Ammon's horn (tissue), 1 donor: ENCODE results near the gene CPVL.
"Not testable (repeated sequence)": the region's sequence is repeated elsewhere in the genome, so short reads cannot be mapped to it uniquely, and the experiment has no call there.

ENCODE experiments used
- DNase-seq: peaks from one replicate; pipeline ENCODE4 v3.0.0-alpha.2; 2016; ENCODE audit warnings: low spot score

Gene CPVL

DNA sequence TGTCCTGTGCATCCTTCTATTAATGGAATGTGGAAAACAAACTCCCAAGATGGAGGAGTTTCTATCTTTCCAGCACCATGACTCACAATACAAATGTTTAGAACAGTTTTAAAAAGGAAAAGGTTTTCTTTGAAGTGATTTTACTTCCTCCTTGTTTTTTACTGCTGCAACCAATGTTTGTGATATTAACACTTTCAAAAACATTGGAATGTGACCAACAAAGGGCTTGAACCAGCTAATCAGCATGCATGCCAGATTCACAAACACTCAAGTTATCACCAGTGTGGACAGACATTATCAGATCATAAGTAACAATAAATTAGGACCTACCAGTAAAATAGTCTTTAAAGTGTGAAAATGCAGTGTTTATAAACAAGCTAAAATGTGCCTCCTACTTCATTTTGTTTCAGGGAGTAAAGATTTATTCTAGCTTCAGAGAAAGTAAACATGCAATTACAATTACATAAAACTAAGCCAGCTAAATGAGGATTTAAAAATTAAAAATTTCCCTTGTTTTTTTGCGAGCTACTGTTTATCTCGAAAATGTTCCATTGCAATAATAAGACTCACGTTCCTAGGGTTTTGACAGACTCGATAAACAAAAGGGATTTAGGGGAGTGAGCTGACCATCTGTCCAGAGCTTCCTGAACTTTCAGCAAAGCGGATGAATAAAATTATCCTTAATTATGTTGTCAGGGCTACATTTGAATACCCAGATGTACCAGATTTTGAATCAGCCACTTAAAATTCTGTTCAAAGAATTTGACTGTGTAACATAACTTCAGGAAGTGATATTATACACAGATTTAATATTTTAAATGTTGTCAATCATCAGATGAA lies 29.8 kb downstream of the CPVL start:
- DNase-seq = no peak

DNA sequence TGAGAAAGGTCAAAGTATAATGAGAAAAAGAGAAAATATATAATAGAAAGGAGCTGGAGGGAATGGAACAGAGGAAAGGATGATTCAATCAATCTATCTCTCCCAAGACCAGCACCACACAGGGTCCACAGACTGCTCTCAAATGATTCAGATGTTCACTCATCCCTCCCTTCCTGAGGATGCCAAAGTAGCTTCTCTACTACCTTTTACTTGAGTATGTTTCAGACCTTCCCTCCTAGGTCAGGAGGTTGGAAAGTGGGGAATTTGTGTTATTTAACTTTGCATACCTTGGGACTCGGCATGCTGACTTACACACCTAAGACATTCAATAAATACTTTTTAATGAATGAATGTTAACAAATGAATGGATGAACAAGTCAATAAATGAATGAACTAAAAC lies 30.6 kb downstream of the CPVL start:
- DNase-seq = no peak

DNA sequence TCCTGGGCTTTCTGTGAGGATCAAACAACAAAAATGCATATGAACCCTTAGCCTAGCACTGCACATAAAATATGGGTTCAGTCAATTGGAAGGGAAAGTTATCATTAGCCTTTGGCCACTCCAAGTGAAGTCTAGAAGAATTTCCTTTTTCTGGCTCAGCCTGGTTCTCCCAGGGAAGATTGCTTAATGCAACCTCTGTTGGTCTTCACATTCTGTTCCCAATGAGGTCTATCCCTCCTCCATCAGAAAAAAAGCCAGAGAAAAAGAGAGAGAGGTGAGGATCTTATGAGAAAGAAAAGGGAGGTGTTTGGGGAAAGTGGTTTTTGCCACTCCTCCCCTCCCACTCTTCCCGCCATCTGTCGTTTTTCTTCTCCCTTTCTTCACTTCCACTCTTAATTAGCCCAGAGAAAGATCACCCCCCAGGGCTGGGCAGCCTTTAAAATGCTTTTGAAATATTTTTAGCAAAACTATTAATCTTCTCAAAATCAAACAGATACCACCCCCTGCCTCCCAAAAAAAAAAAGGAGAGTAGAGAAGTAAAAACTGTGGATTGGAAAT lies 31.1 kb downstream of the CPVL start:
- no peak for DNase-seq

DNA sequence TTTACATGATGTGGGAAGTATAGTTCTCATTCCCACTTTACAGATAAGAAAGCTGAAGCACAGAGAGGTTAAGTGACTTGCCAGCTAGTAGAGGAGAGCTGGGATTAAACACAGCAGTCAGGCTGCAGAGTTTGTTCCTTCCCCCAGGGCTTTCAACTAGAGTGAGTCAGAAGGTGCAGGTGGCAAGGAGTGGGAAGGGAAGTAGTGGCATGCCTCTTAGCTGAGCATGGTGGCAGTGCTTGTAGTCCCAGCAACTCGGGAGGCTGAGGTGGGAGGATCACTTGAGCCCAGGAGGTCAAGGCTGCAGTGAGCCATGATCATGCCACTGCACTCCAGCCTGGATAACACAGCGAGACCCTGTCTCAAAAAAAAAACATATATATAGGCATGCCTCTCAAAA lies 32.1 kb downstream of the CPVL start:
- DNase-seq = not testable (repeated sequence)

DNA sequence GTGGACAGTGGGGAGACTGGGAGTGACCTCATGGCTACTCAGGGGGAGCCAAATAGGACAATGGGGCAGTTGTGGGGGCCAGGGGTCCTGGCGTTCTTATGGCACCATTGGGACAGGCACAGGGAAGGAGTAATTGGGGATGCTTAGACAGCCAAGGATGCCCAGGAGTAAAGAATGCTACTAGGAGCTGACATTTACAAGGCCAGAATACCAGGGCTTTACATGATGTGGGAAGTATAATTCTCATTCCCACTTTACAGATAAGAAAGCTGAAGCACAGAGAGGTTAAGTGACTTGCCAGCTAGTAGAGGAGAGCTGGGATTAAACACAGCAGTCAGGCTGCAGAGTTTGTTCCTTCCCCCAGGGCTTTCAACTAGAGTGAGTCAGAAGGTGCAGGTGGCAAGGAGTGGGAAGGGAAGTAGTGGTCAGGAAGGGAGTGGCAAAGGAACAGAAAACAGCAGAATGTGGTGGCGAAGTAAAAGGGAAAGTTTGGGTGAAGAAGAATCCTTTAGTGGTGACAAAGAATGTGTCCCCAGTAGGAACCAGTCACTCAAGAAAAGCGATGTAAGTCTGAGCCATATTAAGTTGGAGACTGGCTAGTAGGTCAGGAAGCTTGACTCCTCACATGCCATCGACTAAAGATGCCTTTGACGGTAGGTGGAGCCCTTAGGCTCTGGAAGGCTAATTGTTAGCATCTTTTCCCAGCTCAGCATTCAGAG lies 32.8 kb downstream of the CPVL start:
- DNase-seq = peak; percentile 22

DNA sequence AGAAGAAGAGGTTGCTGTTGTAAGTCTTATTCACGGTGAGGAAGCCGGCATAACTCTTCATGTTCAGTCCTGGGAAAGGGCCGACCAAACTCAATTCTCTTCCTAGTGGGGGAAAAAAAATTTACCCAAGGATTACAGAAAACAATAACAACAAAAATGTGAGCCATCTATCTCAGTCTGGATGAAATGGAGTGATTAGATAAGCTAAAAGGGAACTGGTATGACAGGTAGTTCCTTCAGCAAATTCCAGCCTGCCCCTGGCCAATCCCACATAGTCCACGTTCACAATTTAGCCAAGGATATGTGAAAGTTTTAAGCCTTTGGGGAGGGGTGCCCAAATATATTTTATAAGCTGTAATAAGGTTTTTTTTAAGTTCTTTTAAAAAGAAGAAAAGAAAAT lies 33.6 kb downstream of the CPVL start:
- no peak for DNase-seq

DNA sequence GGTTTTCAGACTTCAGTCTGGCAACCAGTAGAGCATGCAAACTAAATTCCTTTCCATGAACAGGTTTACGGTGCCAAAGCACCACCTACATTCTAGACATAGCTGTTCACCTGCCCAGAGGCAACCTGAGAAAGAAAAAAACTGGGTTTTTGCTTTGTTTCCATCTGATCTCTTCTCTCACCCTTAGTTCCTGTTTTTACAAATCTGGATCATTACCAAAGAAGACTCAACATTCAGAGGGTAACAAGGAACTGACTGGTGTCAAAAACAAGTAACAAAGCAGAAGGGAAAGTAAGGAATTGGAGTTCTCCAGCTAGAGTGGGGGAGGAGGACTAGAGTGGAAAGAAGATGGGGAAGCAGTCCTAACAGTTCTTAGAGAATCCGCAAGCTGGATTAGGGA lies 36.4 kb downstream of the CPVL start:
- DNase-seq = peak; percentile 59

DNA sequence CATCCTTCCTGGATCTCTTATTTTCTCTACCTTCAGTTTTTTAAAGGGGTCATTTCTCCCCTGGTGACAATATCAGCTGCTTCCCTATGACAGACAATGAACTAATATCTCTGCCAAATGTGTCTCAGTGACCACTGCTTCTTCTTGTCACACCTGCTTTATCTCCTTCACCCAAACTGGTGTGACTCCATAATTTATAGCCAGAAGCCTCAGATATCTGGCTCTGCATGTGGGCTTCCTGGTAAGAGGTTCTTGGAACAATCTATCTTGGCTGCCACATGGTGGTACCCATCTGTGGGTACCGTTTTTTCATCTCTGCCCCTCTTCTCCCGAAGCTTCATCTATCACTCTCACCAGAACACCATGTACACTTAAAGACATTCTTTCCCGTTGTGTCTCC lies 37.0 kb downstream of the CPVL start:
- no peak for DNase-seq

DNA sequence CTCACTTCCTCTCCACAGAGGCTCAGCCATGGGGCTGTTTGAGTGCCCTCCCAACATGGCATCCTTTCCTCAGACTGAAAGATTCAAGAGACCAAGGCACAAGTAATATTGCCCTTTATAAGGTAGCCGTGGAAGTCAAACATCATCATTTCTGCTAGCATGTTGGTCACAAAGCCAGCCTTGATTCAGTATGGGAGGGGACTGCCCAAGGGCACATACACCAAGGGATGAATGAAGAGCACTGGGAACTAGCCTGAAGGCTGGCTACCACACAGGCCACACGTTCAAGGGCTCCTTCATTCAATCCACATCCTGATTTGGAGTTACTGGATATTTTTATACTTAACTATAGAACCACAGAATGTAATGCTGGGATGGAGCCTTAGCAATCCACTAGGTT lies 39.3 kb downstream of the CPVL start:
- DNase-seq = no peak

DNA sequence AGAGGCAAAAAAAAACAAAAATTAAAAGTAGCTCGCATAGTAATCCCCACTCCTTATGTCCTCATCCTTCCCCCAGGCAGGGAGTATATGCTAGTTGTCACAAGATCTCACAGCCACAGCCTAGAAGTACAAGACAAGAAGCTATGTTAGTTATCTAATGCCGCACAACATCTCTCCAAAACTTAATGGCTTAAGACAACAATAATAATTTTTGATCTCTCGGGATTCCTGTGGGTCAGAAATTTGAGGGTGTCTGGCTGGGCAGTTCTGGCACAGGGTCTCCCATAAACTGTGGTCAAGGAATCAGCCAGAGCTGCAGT lies 39.7 kb downstream of the CPVL start:
- no peak for DNase-seq

DNA sequence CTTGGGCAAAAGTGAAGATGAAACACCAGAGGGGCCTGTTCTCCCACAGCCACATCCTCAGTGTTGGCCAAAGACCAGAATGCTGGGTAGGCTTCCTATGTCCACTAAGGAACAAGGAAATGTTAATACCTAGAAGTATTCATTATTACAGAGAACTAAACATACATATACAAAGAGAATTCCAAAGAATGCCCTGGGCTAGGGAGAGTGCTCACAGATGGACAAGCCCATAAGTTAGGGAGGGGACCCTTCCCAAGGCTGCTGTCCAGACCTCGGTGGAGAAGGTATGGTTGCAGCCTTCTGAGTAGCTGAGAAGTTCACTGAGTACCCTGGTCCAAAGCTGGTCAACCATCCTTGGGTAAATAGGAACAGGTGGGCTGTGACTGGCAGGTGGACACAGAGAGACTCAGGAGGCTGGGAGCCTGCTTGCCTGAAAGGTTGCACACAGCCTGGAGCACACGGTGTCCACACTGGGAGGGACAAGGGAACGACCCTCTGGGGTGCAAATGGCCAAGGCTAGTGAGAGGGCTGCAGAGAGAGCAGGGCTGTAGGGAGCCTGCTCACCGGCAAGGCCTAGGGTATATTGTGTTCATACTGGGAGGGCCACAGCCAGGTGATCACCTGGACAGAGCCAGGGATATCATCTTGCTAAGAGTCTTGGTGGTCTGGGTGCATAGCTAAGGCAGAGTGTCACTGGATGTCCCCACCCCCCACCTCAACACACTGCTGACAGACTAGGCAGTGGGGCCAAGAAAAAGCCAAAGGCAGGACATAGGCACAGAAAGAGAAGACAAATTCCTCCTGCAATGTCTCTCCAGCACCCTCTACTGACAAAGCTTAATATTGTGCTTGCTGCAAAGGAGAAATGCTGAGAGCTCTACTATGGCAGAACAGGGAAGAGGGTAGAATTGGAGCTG lies 40.3 kb downstream of the CPVL start:
- peak; percentile 89 for DNase-seq

DNA sequence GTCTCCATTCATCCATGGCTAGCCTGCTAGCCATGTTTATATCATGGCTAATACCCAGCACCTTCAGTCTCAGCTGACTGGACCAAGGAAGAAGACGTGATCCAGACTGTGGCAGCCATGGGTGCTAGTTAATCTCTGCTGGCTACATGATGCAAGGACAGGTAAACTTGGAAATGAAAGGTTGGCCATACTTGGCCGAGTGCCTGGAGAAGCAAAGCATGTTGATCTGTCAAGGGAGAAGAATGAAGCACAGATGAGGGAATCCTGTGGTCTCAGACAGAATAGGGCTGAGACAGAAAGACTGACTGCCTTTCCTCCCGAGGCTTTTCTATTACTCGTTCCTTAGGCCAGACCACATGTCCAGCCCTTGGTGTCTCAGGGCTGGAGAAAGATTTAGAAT lies 41.1 kb downstream of the CPVL start:
- no peak for DNase-seq

DNA sequence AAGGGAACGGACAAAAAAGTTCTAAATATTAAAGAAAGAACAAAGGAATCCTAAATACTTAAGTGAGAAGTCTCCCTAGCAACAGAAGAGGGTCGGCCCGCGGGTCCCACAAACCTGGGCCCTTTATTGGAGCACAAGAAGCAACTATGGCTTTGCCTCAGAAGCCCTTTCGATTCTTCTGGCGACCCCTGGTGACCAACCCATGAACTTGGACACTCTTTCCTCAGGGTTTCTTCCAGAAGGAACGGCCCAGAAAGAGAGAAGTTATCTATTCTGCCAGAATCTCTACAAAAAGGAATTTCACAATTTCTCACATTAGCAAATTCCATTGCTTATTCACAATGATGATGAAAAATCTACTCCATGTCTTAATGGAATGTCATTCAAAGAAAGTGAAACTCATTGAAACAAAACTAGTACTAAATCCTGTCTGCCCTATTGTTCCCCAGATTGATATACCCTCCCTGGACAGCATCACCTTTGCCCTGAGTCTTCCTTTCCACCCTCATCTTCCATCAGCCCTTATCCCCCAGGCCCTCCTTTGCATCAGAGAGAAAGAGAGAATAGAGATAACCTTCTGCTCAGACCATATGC lies 43.7 kb downstream of the CPVL start:
- DNase-seq = peak; percentile 68

DNA sequence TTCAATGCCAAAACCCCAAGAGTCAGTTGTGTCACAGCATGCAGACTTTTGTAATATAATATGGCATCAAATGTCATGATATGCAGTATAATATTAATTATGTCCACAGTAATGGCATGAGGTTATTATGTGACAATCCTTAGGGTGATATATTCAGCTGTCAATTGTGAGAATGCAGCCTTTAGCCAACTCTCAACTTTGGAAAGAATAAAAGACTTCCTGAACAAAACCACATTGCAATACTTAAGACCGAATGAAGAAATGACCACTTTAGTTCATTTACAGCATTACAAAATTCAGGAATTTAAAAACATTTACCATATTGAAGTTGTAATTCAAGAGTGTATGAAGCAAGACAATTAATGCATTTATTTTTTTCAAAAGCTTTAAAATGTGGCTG lies 45.4 kb downstream of the CPVL start:
- DNase-seq = no peak

DNA sequence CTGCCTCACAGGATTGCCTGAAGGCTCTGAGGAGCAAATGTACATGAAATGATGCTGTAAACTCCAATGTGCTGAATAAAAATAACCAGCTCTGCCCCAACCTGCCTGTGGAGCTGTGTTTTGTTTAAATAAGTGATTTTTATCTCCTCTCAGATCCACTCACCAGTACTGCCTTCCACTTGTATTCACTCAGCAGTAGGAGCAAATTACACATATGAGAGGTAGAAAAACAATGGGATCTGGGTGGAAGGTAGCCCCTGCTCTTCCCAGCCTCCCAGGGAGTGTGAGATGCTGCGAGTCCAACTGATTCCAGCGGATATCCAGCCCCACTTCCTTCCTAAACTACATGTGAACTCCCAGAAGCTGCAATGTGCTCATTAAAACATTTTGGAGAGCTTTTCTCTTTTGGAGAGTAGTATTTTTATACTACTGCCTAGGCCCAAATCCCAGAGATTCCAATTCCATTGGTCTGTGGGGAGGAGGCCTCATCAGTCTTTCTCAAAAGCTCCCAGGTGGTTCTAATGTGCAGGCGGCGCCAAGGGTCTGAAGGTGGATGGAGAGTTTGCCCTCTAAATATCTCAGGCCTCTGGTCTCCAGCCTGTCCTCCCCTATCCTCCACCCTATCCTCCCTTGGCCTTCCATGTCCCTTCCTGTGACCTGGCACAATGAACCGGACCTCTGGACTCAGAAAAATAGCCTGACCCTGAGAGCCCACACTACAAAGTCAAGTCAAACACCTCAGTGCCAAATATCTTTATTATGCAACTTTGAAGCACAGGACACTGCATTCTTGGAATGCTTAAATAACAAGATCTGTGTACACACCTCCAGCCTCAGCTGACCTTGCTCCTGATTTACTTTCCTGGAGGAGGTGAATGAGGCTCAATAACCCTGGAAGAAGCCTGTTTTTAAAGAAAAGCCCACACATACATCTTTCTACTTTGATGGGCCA lies 46.2 kb downstream of the CPVL start:
- no peak for DNase-seq

DNA sequence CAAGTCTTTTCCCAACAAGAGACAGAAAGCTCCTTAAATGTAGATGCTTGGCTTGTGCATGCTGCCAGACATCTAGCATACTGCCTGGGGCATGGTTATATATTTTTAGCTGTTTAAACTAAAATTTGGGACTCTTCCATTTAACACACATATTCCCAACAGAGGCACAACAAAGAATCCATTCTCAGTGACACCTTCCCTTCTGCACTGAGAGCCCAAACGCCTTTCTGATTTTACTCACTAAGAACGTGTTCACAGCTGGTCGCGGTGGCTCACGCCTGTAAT lies 49.9 kb downstream of the CPVL start:
- DNase-seq = no peak

DNA sequence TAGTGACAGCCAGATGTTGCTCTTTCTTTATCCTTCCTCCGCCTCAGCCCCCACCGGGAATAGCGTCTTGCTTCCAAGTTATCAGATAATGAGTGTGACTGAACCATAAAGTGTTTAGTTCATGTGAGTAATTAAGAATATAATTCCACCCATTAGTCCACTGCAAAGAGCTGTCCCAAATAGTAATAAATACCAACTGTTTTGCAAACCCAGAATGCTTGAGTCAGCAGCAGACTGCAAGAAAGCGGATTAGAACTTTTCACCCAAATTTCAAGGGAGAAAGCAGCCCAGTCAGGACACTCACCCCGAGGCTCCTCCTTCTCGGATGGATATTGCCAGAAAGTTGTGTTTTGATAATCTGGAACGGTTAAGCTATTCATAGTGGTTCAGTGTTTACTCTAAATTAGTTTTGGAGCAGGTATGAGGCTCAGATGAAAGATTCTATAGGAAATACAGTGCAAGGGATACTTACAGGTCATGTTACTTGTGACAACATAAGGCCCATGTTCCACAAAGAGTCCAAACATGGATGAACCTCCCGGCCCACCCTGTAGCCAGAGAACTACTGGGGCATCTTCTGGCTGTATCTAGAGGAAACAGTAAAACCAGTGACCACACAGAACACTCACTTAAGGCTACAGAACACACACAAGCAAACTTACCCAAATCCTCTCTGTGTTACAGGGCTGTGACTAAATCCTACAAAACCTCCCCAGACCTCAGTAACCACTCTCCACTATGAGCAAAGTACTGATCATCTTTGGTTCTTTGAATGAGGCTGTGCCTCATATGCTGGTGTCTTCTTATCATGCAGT lies 50.5 kb downstream of the CPVL start:
- no peak for DNase-seq

DNA sequence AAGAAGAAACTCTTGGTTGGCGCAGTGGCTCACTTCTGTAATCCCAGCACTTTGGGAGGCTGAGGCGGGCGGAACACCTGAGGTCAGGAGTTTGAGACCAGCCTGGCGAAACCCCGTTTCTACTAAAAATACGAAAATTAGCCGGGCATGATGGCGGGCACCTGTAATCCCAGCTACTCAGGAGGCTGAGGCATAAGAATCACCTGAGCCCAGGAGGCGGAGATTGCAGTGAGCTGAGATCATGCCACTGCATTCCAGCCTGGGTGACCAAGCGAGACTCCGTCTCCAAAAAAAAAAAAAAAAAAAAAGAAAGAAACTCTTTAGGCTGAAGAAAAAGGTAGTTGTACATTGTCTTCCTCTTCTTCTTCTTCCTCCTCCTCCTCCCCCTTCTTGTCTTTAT lies 53.2 kb downstream of the CPVL start:
- not testable (repeated sequence) for DNase-seq

DNA sequence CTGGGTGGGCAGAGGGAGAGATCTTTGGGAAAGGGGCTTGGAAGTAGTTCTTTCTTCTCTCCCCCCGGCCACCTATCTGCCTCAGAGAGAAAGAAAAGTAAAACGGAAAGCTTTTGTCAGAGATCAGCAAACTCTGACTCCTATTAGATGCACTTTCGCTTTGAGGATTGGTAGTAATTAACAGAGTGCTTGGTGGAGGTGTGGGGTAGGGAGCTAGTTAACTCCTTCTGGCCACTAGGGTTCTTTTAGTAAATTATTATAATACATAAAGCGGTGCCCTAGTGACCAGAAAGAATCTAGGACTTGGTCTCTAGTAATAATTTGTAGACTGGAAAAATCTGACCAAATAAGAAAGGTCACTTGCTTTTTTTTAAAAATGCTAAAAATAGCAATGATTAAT lies 54.6 kb downstream of the CPVL start:
- DNase-seq = no peak
